Activated CD4-positive, alpha-beta T cell treated with anti-CD3 and anti-CD28 coated beads, Interleukin-2, amount 50 U/mL, for 16 hours (primary cell): ENCODE measurements around the gene LARGE1.

ENCODE experiments used
- DNase-seq: peaks from one replicate; pipeline ENCODE4 v3.0.0-alpha.2; 2020

Gene LARGE1

GRCh38 chr22:33851821-33852384 is 68.4 kb downstream of the LARGE1 start:
- no peak for DNase-seq

DNA sequence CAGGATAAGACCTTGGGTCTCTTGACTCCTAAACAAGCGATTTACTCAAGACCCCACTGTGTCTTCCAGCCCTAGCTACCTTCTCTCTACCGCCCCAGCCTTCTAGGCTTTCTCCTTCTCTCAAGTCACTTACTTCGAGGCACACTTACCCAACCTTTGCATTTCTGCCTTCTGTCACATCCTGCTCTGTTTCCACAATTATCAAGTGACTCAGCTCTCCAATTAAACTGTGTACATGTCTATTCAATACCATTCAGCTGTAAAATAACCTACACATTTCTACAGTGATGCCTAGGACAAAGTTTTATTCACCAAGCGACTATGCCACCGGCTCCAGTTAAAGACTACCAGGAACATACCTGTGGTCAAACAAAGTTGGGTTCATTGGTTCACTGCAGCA is 69.0 kb downstream of the LARGE1 start:
- no peak for DNase-seq

GRCh38 chr22:33850724-33851123 is 69.6 kb downstream of the LARGE1 start:
- DNase-seq = no peak

DNA sequence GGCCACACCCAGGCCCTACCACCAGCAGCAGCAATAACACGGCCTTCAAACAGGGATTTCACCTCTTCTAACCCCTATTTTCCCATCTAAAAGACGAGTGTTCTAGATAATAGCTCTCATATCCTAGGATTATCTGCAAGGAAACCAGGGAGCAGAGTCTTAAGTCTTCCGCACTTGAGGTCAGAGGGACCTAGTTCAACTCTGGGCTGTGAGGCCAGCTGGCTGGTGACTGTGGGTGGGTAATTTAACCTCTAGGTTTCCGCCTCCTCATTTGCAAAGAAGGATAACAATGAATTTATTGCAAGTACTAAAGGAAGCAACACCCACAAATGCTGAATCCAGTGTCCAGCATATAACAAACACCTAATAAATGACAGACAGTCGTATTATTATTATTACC is 70.1 kb downstream of the LARGE1 start:
- DNase-seq = no peak

GRCh38 chr22:33848251-33848650 is 72.0 kb downstream of the LARGE1 start:
- no peak for DNase-seq

DNA sequence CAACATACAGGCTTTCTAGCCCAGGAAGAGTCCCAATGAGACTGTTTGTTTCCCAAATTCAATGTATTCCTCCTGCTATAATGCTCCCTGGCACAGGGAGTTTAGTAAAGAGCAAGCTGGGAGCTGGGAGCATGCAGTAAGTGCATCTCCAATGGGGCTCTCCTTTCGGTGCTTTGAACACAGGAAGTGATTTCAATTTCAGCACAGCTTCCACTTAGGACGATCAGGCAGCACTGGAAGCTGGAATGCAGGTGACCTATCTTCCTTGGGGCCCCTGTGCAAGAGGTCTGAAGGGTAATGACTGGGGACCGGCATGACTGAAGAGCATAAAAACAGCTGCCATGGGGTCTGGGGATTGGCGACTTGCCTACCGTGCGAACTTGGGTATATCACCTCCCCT is 76.0 kb downstream of the LARGE1 start:
- DNase-seq = no peak

- DNase-seq = no peak
These were observed 77.7 kb downstream of the LARGE1 start for GRCh38 chr22:33842421-33843094.

- no peak for DNase-seq
These were observed 78.3 kb downstream of the LARGE1 start for GRCh38 chr22:33842006-33842354.

DNA sequence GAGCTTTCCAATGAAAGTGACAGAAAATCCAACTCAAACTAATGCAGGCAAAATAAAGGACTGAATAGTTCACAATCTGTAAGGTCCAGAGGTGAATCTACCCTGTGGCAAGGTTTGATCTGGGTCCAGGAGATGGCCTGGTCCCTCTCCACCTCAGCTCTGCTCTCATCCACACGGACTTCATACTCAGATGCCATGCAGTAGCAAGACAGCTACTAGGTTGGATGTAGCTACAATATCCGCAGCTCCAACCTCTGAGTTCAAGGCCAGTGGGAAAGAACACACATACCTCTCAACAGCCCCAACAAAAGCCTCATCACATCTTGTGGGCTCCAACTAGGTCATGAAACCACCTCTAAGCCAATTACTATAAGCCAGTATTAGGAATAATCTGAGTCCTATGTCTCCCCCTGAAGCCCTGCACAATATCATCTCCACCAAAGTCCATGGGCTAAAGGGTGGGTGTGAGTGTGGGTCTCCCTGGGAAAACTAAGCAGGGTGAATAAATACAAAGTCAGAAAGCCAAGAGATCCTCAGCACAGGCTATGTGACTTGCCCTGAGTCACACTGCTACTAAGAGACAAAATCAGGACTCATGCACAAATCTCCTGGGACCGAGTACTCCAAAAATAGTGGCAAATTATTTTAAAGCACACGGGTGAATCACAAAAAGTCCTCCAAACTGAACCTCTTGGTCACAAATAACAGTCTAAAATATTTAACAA is 78.8 kb downstream of the LARGE1 start:
- no peak for DNase-seq

DNA sequence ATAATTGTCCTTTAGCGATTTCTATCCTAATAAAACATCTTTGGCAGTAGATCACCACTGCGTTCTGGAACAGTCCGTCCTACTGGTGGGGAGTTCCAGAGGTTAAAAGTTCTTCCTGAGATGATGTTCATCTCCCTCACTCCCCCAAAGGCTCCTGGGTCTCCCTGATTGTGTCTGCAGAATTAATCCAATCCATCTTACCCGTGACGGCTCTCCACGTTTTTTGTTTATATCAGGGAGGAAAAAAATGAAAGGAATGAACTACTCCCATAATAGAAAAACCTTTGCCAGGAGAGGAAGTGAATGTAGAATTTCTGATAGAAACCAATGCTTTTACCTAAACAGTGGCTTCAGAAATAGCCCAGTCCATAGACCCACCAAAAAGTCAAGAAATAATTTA is 81.6 kb downstream of the LARGE1 start:
- DNase-seq = no peak

- no peak for DNase-seq
These were observed 82.5 kb downstream of the LARGE1 start for GRCh38 chr22:33837826-33838225.

DNA sequence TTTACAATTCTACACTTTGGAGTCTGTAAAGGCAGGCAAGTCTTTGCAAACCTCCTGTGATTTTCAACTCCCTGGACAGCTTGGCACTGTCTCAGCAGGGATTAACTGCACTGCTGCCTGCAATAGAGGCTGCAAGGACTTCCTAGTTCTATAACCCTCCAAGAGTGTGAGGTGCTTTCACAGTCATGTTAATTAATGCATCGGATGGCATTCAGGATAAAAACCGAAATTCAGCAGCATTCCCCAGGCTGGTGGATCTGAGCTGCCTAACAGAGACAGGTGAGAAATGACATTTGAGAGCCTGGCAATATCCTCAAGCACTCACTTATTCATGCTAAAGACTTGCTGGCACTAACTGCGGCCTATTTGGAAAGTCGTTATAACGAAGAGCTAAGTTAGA is 85.0 kb downstream of the LARGE1 start:
- DNase-seq = no peak

DNA sequence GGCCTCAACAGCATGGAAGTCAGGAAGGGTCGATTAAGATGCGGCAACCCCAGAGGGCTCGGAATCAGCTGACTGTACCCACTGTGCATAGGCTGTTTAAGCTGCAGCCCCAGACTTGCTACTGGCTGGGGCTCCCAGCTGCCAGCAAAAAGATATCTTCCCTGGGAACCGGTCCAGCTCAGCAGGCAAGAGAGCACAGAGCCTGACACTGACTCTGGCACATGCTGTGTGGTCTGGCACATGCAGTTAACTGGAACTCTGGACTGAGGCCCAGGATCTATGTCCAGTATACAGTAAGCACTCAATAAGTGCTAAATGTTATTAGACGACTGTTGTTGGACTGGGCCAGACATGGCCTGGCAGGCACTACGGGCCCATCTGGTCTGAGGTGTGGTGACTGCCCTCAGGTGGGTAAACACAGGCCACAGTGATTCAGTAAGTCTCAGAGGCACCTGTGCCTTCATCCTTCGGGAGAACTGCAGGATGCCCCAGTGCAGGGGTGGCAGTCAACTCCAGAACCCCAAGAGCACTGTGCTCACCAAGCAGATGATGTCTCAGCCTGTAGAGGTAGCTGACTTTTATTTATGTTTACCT is 87.6 kb downstream of the LARGE1 start:
- DNase-seq = no peak

GRCh38 chr22:33831651-33832050 is 88.6 kb downstream of the LARGE1 start:
- DNase-seq = no peak

DNA sequence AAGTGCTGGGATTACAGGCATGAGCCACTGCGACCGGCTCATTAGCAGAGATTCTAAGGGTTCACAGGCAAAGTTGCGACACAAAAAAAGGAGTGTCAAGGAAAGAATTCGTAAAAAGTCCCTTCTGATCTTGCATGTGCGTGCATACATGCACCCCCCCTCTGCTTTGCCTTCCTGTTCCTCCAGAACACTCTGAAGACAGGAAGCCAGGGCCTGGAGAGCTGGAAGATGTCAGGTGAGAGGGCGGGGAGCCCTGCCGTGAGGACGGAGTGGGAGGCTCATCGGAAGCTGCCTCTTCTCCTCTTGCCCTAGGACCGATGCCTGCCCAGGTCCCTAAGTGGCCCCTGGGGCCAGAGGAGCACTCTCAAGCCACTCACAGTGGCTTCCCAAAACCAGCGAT is 89.1 kb downstream of the LARGE1 start:
- DNase-seq = no peak

- no peak for DNase-seq
These were observed 90.6 kb downstream of the LARGE1 start for GRCh38 chr22:33829546-33830280.

DNA sequence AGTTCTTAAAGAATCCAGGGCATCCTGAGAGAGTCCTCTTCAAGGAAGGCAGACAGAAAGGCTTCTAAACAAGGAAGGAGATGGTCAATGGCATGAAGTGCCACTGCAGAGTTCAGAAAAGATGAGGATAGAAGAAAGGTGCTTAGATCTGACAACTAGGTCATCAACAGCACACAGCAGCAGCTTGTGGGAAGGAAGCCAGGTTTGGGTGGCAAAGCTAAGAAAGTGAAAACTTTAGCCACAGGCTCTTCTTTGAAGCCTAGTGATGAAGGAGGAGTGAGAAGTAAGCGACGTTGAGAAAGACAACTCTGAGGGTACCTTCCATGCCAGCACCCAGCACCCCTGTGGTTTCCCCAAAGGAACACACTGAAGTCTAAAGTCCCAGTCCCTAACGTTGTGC is 92.0 kb downstream of the LARGE1 start:
- no peak for DNase-seq

DNA sequence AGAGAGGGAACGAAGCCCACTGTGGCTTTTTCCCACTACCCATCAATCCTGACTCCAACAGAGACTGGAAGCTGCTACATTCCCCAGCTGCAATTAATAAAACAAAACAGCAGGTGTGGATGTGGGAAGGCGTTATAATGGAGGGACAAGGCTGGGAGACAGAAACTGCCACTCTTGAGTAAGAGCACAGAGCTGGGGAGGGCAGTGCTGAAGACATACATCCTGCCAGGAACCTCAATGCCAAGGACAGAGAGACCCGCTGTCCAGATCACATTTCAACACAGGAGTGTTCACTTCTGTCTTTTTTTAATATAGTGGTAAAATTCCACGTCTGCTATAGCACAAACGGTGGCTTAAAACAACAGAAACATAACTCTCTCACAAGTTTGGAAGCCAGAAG is 94.5 kb downstream of the LARGE1 start:
- no peak for DNase-seq

DNA sequence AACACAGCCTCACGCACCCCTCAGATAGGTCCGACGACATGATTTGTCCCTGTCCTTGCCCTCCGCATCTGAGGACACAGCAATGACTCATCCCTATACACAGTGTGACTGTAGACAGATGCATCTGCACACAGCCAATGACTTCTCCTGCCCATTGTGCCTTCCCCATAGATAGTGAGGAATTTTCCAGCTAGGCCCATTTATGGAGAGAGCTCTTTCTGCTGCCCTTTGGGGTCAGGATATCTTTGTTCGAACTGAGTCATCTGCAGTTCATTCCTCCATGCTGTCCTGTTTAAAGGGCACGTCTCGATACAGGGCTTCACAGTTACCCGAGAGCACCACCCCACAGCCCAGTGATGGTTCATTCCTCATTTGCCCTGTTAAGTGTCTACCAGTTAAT is 96.7 kb downstream of the LARGE1 start:
- DNase-seq = no peak

- DNase-seq = no peak
These were observed 99.0 kb downstream of the LARGE1 start for GRCh38 chr22:33821290-33821689.

- DNase-seq = no peak
These were observed 100.5 kb downstream of the LARGE1 start for GRCh38 chr22:33819743-33820142.

GRCh38 chr22:33817512-33818127 is 102.7 kb downstream of the LARGE1 start:
- no peak for DNase-seq

DNA sequence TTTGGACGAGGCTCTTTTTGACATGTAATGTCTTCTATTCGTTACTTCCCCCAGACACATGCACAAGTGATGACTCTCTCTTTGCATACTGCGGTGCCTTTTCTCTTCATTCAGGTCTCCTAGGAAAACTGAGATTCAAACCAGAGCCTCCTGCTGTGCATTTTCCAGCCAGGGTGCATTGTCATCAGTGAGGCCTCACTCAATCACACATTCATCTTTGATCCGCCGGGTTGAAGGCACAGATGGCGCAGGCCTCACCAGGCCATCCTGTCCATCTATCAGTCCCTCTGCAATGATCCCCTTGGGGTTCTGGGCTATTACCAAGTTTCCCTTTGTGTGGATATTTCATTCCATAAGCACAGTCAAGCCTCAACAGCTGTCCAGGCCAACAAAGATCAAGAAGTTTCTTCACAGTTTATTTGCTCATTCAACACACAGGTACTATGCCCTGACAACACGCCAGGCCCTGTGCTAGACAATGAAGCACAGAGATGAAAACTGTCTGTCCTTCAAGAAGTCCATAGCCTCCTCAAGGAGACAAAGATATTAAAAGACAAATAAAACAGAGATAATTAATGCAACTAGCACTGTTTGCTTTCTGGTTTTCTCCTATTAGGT is 107.8 kb downstream of the LARGE1 start:
- no peak for DNase-seq
